ENCODE data around the gene ZNF511.

DNA sequence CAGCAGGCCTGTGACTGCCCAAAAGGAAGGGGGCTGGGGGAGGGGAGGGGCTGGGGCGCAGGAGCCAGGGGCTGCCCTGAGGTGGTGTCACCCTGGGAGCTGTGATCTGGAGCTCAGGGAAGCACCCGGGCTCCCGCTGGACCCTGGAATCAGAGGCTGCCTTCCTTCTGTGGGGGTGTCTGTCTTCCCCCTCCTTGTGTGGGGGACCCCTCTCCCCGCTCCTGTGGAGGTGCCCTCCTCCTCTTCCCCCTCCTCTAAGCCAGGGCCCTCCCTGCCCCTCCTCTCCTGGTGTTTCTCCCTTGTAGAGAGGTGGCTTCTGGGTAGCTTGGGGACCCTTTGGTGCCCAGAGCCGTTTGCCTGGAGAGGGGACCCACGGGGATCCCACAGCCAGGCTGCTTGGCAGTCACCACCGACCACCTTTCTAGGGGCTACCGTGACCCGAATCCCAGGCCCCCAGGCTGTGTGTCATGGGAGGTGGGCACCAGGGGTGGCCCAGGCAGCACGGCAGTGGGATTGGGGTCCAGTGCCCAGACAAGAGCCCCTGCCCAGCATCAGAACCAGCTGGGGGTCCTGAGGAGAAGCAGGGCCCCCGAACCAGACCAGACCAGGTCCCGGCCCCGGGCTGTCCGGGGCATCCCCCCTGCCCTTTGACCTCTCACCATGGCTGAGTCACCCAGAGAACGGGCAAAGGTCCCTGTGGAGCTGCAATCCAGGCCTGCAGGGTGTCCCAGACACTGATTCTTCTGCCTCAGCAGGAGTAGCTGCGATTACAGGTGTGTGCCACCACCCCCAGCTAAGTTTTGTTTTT, 39.2 kb downstream of the ZNF511 start:
- TF ChIP-seq CTCF (conservative IDR thresholded peaks at IDR 0.05) = no peak
- no peak for TF ChIP-seq EZH2 (IDR thresholded peaks at IDR 0.05; ENCODE audit: low read depth)
